H9 (cell line): ENCODE measurements around the gene ZNF521. TPM values are rescaled to one million over a fixed set of nuclear protein-coding genes. Genes with fewer than 3 reads are reported as not detected.

Experiments
- DNase-seq: peaks from one replicate; pipeline ENCODE4 v3.0.0-alpha.2; 2017
- H2AFZ ChIP-seq: one replicate; pipeline ENCODE4 v1.6.1; 2013; ENCODE audit warnings: mild to moderate bottlenecking, low read length, control low read depth, moderate library complexity
- H2AK5ac ChIP-seq: 2 replicates; pipeline ENCODE4 v1.6.1; 2013; ENCODE audit warnings: low read length, control low read depth, mixed read lengths; ENCODE audit not compliant: insufficient read length
- H2BK120ac ChIP-seq: one replicate; pipeline ENCODE4 v1.6.1; 2013; ENCODE audit warnings: low read depth, mild to moderate bottlenecking, low read length, control low read depth, inconsistent platforms; ENCODE audit not compliant: poor library complexity, severe bottlenecking
- H2BK12ac ChIP-seq: 2 replicates; pipeline ENCODE4 v1.6.1; 2013; ENCODE audit warnings: low read length, control low read depth, mixed read lengths, low read depth; ENCODE audit not compliant: insufficient read length
- H2BK15ac ChIP-seq: 2 replicates; pipeline ENCODE4 v1.6.1; 2013; ENCODE audit warnings: low read depth, low read length, control low read depth
- H2BK20ac ChIP-seq: one replicate; pipeline ENCODE4 v1.6.1; 2013; ENCODE audit warnings: low read depth, mild to moderate bottlenecking, low read length, control low read depth, inconsistent platforms; ENCODE audit not compliant: poor library complexity, severe bottlenecking
- H2BK5ac ChIP-seq: 2 replicates; pipeline ENCODE4 v1.6.1; 2013; ENCODE audit warnings: low read length, control low read depth, mixed read lengths; ENCODE audit not compliant: insufficient read length
- H3K14ac ChIP-seq: 2 replicates; pipeline ENCODE4 v1.6.1; 2013; ENCODE audit warnings: low read length, control low read depth; ENCODE audit not compliant: insufficient read depth
- H3K18ac ChIP-seq: 2 replicates; pipeline ENCODE4 v1.6.1; 2013; ENCODE audit warnings: low read depth, mild to moderate bottlenecking, mixed read lengths, low read length, control low read depth; ENCODE audit not compliant: insufficient read length
- H3K23ac ChIP-seq: 2 replicates; pipeline ENCODE4 v1.6.1; 2013; ENCODE audit warnings: low read length, control low read depth, mixed read lengths, low read depth; ENCODE audit not compliant: insufficient read length
- H3K23me2 ChIP-seq: 2 replicates; pipeline ENCODE4 v1.6.1; 2013; ENCODE audit warnings: low read depth, mild to moderate bottlenecking, mixed read lengths, low read length, control low read depth; ENCODE audit not compliant: insufficient read length, poor library complexity, severe bottlenecking
- H3K27ac ChIP-seq: 2 replicates; pipeline ENCODE4 v1.5.1; 2013; ENCODE audit warnings: low read length, control low read depth, mixed read lengths, low read depth; ENCODE audit not compliant: insufficient read length
- H3K27me3 ChIP-seq: 2 replicates; pipeline ENCODE4 v1.6.1; 2013; ENCODE audit warnings: low read length, control low read depth, inconsistent platforms; ENCODE audit not compliant: insufficient read depth
- H3K4ac ChIP-seq: 2 replicates; pipeline ENCODE4 v1.6.1; 2013; ENCODE audit warnings: low read depth, mild to moderate bottlenecking, control low read depth, inconsistent platforms, low read length, moderate library complexity
- H3K4me1 ChIP-seq: 2 replicates; pipeline ENCODE4 v1.6.1; 2013; ENCODE audit warnings: low read length, control low read depth, inconsistent platforms; ENCODE audit not compliant: insufficient read depth
- H3K4me2 ChIP-seq: 2 replicates; pipeline ENCODE4 v1.6.1; 2013; ENCODE audit warnings: low read length, control low read depth, mixed read lengths; ENCODE audit not compliant: insufficient read length, insufficient read depth
- H3K56ac ChIP-seq: 2 replicates; pipeline ENCODE4 v1.6.1; 2013; ENCODE audit warnings: low read depth, mild to moderate bottlenecking, mixed read lengths, low read length, control low read depth; ENCODE audit not compliant: insufficient read length
- H3K79me1 ChIP-seq: 2 replicates; pipeline ENCODE4 v1.6.1; 2013; ENCODE audit warnings: low read depth, mild to moderate bottlenecking, moderate library complexity, low read length, control low read depth, inconsistent platforms; ENCODE audit not compliant: insufficient read depth, poor library complexity, severe bottlenecking
- H3K79me2 ChIP-seq: 2 replicates; pipeline ENCODE4 v1.6.1; 2013; ENCODE audit warnings: low read length, control low read depth, inconsistent platforms; ENCODE audit not compliant: insufficient read depth
- H3K9ac ChIP-seq: 2 replicates; pipeline ENCODE4 v1.6.1; 2013; ENCODE audit warnings: low read length, control low read depth, mixed read lengths; ENCODE audit not compliant: insufficient read length; ENCODE audit errors: extremely low read depth
- H3K9me3 ChIP-seq: one replicate; pipeline ENCODE4 v1.6.1; 2013; ENCODE audit warnings: low read depth, low read length, inconsistent platforms; ENCODE audit not compliant: control insufficient read depth
- H3T11ph ChIP-seq: one replicate; pipeline ENCODE4 v1.6.1; 2013; ENCODE audit warnings: mild to moderate bottlenecking, low read length, control low read depth, inconsistent platforms
- H4K20me1 ChIP-seq: one replicate; pipeline ENCODE4 v1.6.1; 2013; ENCODE audit not compliant: control insufficient read depth, insufficient read length, insufficient read depth
- H4K5ac ChIP-seq: 2 replicates; pipeline ENCODE4 v1.6.1; 2013; ENCODE audit warnings: low read depth, mild to moderate bottlenecking, mixed read lengths, low read length, control low read depth; ENCODE audit not compliant: insufficient read length
- H4K8ac ChIP-seq: replicated peaks from 2 replicates; pipeline ENCODE4 v1.6.1; 2013; ENCODE audit warnings: low read length, control low read depth, mixed read lengths, low read depth; ENCODE audit not compliant: insufficient read length
- H4K91ac ChIP-seq: 2 replicates; pipeline ENCODE4 v1.6.1; 2013; ENCODE audit warnings: low read depth, mild to moderate bottlenecking, moderate library complexity, mixed read lengths, low read length, control low read depth; ENCODE audit not compliant: insufficient read length
- H3K27ac Mint-ChIP-seq, 3 experiments: 2 replicates in 2 of 3; 3 replicates in 1 of 3; pipeline ENCODE4 v1.8.0; 2020 to 2021; ENCODE audit warnings: mixed read lengths in 3 of 3, mild to moderate bottlenecking in 1 of 3, moderate library complexity in 1 of 3
- H3K27me3 Mint-ChIP-seq: 2 replicates; pipeline ENCODE4 v1.8.0; 2021; ENCODE audit warnings: low read depth, mild to moderate bottlenecking, moderate library complexity, mixed read lengths
- H3K36me3 Mint-ChIP-seq, 3 experiments: 2 replicates in 2 of 3; 3 replicates in 1 of 3; pipeline ENCODE4 v1.8.0; 2020 to 2021; ENCODE audit warnings: low read depth in 3 of 3, mixed read lengths in 3 of 3; ENCODE audit not compliant: insufficient read depth in 1 of 3
- H3K4me1 Mint-ChIP-seq, 2 experiments: 2 replicates each; pipeline ENCODE4 v1.8.0; 2020; ENCODE audit warnings: mixed read lengths in 2 of 2
- H3K4me3 Mint-ChIP-seq, 2 experiments: 2 replicates in 1 of 2; 3 replicates in 1 of 2; pipeline ENCODE4 v1.8.0; 2020 to 2021; ENCODE audit warnings: mild to moderate bottlenecking in 2 of 2, mixed read lengths in 2 of 2, moderate library complexity in 1 of 2
- H3K9me3 Mint-ChIP-seq, 2 experiments: 2 replicates in 1 of 2; 3 replicates in 1 of 2; pipeline ENCODE4 v1.8.0; 2020; ENCODE audit warnings: mild to moderate bottlenecking in 2 of 2, mixed read lengths in 2 of 2, moderate library complexity in 1 of 2
- CTCF ChIP-seq: fragments of 200-600 bp; sonication (generic); conservative IDR thresholded peaks from 3 replicates; pipeline ENCODE4 v1.8.0; 2021; ENCODE audit warnings: antibody characterized with exemption, mild to moderate bottlenecking
- WGBS: extraction: QIAGEN DNeasy Blood & Tissue Kit; methylation state at CpG from one replicate; pipeline ENCODE4 v1.1.7; 2013; ENCODE audit warnings: missing lambda C conversion rate, low lambda C conversion rate, mixed read lengths; ENCODE audit not compliant: insufficient read length; ENCODE audit errors: extremely low coverage; 5-methylcytosine and 5-hydroxymethylcytosine counted together
- total RNA-seq: library from RNA; stranded (reverse); gene quantifications from 2 replicates; pipeline ENCODE4 v1.2.1, GENCODE V29; 2021

The ZNF521 gene
- total RNA-seq, 1 experiment from 2014 or later, result 3.3 TPM

DNA sequence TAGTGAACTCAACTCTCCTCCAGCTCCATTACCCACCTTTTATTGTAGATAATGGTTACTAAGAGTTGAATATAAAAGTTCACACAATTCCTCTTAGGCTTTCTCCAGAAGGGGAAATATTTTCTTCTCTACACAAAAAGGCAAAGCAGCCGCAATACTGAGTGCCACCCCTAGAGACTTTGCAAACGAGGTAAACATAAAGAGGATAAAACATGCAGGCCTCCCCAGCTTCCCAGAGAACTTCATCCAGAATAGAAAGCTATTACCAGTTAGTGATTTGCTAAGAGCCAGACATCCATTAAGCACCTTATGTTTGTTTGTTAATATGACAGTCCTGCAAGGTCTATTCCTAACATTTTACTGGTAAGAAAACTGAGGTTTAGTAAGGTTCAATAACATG lies 17.4 kb downstream of the ZNF521 start:
- Mint-ChIP-seq H3K9me3 (no peaks in the 10 kb centered on the region), H3K4me3 (no peak overlapping the region), H3K27me3 (peaks cover 4% of the 10 kb centered on the region; the same call in 1 of the 2 replicates), H3K4me1 (peaks cover 1 to 19% of the 10 kb centered on the region in 2 experiments), H3K36me3 (no peaks in the 10 kb centered on the region), H3K27ac (no peak overlapping the region)
- H4K20me1 ChIP-seq, result no peaks in the 10 kb centered on the region
- H3K27me3 ChIP-seq, result no peaks in the 10 kb centered on the region
- WGBS, result no CpG with 5 or more reads among the region's 2 CpGs
- H3K18ac ChIP-seq, result no peak overlapping the region
- H2AK5ac ChIP-seq, result no peak overlapping the region
- no peaks in the 10 kb centered on the region for H3K79me1 ChIP-seq
- H4K91ac ChIP-seq, result no peak overlapping the region
- no peak overlapping the region for H3K14ac ChIP-seq
- no peak overlapping the region for H3K56ac ChIP-seq
- no peak overlapping the region for H2AFZ ChIP-seq
- no peak overlapping the region for H2BK12ac ChIP-seq
- no peak overlapping the region for H4K5ac ChIP-seq
- TF ChIP-seq CTCF, result peak; percentile 54
- H3K23me2 ChIP-seq, result no peaks in the 10 kb centered on the region
- no peak overlapping the region for H4K8ac ChIP-seq
- H3K27ac ChIP-seq, result no peak overlapping the region
- no peaks in the 10 kb centered on the region for H3K79me2 ChIP-seq
- no peak overlapping the region for H3K9ac ChIP-seq
- no peak overlapping the region for H3K23ac ChIP-seq
- no peak overlapping the region for H3K4me2 ChIP-seq
- no peak overlapping the region for H2BK15ac ChIP-seq
- no peak overlapping the region for H3K4ac ChIP-seq
- DNase-seq, result no peak
- H3K4me1 ChIP-seq, result peaks cover 3% of the 10 kb centered on the region; the same call in 1 of the 2 replicates
- H2BK20ac ChIP-seq, result no peak overlapping the region
- no peaks in the 10 kb centered on the region for H3K9me3 ChIP-seq
- H2BK120ac ChIP-seq, result no peak overlapping the region
- H3T11ph ChIP-seq, result no peak overlapping the region
- H2BK5ac ChIP-seq, result no peak overlapping the region
